GM12878 (cell line): ENCODE data around the gene USP12. TPM values are rescaled to one million over a fixed set of nuclear protein-coding genes. Genes with fewer than 3 reads are reported as not detected.

ENCODE experiments used
- ATAC-seq: fragments of 200-7000 bp; cut with Tn5 transposase; 3 replicates; pipeline ENCODE4 v1.9.1; 2020; ENCODE audit warnings: mild to moderate bottlenecking, moderate library complexity
- BruUV-seq: library from RNA; stranded (reverse); fragments of 400-500 nt; replicated peaks from 2 replicates; lab custom pipeline; 2021; lab: Mats Ljungman, UMichigan
- CTCF ChIA-PET: fragments of 300-600 bp; sonication (Branson Sonifier 250); formaldehyde crosslinking; extraction: SDS; loops from one replicate; lab custom pipeline; 2021; ENCODE audit warnings: inconsistent platforms; lab: Yijun Ruan, JAX
- POLR2A ChIA-PET: fragments of 350-600 bp; formaldehyde crosslinking; extraction: SDS; loops from one replicate; lab custom pipeline; 2021; ENCODE audit warnings: inconsistent platforms; lab: Charles Lee
- RAD21 ChIA-PET: fragments of 300-600 bp; sonication (Branson Sonifier 250); formaldehyde crosslinking; loops from one replicate; lab custom pipeline; 2023; ENCODE audit warnings: antibody characterized with exemption; ENCODE audit not compliant: unreplicated experiment; lab: Charles Lee
- SMC1A ChIA-PET: fragments of 300-600 bp; sonication (Branson Sonifier 250); formaldehyde crosslinking; loops from one replicate; lab custom pipeline; 2023; ENCODE audit not compliant: unreplicated experiment, uncharacterized antibody; lab: Charles Lee
- DNase-seq: peaks from one replicate; pipeline ENCODE4 v3.0.0-alpha.2; 2011; ENCODE audit warnings: low read depth, low spot score
- FAIRE-seq: peaks from 3 replicates; lab custom pipeline; 2011; peaks lifted over from hg19 to GRCh38; lab: Jason Lieb, UNC
- H2AFZ ChIP-seq: 2 replicates; pipeline ENCODE4 v1.6.0; 2011; ENCODE audit warnings: low read depth, low read length, control low read depth; ENCODE audit not compliant: control insufficient read depth
- H3K27ac ChIP-seq: 2 replicates; pipeline ENCODE4 v1.5.1; 2011; ENCODE audit warnings: control low read depth; ENCODE audit not compliant: control insufficient read depth, insufficient read depth
- H3K27me3 ChIP-seq, 2 experiments: replicated peaks in 1 of 2; 2 replicates each; pipeline versions ENCODE4 v1.6.0 to v1.6.1; 2011; ENCODE audit warnings: low read length in 1 of 2; ENCODE audit not compliant: control insufficient read depth in 2 of 2, insufficient read depth in 2 of 2
- H3K36me3 ChIP-seq, 2 experiments: 2 replicates each; pipeline ENCODE4 v1.5.1; 2011; ENCODE audit warnings: low read length in 1 of 2; ENCODE audit not compliant: control insufficient read depth in 2 of 2, insufficient read depth in 2 of 2
- H3K4me1 ChIP-seq: 2 replicates; pipeline ENCODE4 v1.6.1; 2011; ENCODE audit warnings: mild to moderate bottlenecking, low read length, moderate library complexity, mixed read lengths; ENCODE audit not compliant: control insufficient read depth, insufficient read depth
- H3K4me2 ChIP-seq: 2 replicates; pipeline ENCODE4 v1.6.0; 2011; ENCODE audit warnings: control low read depth; ENCODE audit not compliant: control insufficient read depth, insufficient read depth
- H3K4me3 ChIP-seq: fragments of 200-600 bp; sonication (generic); 2 replicates; pipeline ENCODE4 v1.5.1; 2016
- H3K79me2 ChIP-seq: 2 replicates; pipeline ENCODE4 v1.6.0; 2011; ENCODE audit warnings: low read length; ENCODE audit not compliant: control insufficient read depth, insufficient read depth
- H3K9ac ChIP-seq: 2 replicates; pipeline ENCODE4 v1.8.0; 2011; ENCODE audit warnings: low read length, control low read depth, mixed read lengths; ENCODE audit not compliant: control insufficient read depth, insufficient read depth
- H3K9me3 ChIP-seq: replicated peaks from 3 replicates; pipeline ENCODE4 v1.5.1; 2011; ENCODE audit warnings: mild to moderate bottlenecking, low read length; ENCODE audit not compliant: control insufficient read depth, insufficient read depth
- H4K20me1 ChIP-seq: 2 replicates; pipeline ENCODE4 v1.6.0; 2011; ENCODE audit not compliant: control insufficient read depth, insufficient read depth
- CHD2 ChIP-seq: IDR thresholded peaks from 2 replicates; pipeline ENCODE4 v1.6.1; 2011; ENCODE audit warnings: low read depth, low read length, improper control_type of control experiment, borderline replicate concordance
- EED ChIP-seq: sonication (generic); IDR thresholded peaks from 2 replicates; pipeline ENCODE4 v1.6.1; 2016; ENCODE audit warnings: antibody characterized with exemption, low read depth
- KDM1A ChIP-seq: fragments of 200-600 bp; sonication (generic); IDR thresholded peaks from 2 replicates; pipeline ENCODE4 v1.6.1; 2016; ENCODE audit warnings: borderline replicate concordance
- SKIL ChIP-seq: fragments of 450-650 bp; IDR thresholded peaks from 2 replicates; pipeline ENCODE4 v1.6.1; 2017; ENCODE audit warnings: mild to moderate bottlenecking, low read depth, inconsistent platforms; ENCODE audit not compliant: poor library complexity, severe bottlenecking
- ZBTB4 ChIP-seq: fragments of 450-650 bp; formaldehyde crosslinking; IDR thresholded peaks from 2 replicates; pipeline ENCODE4 v1.4.0; 2022; ENCODE audit warnings: mild to moderate bottlenecking, moderate library complexity
- WGBS: methylation state at CpG from one replicate; pipeline ENCODE4 v1.1.6; 2016; ENCODE audit warnings: low lambda C conversion rate; ENCODE audit not compliant: insufficient replicate concordance, insufficient coverage; ENCODE audit errors: missing lambda C conversion rate; 5-methylcytosine and 5-hydroxymethylcytosine counted together
- in situ Hi-C: fragments of 300-500 bp; cut with MboI; formaldehyde crosslinking; loops from 9 replicates; pipeline ENCODE4 v1.14.3; 2018; ENCODE audit warnings: mixed read lengths
- intact Hi-C: fragments of 100-400 bp; cut with micrococcal nuclease; formaldehyde crosslinking; loops from one replicate; pipeline ENCODE4 v1.14.2; 2022; ENCODE audit not compliant: unreplicated experiment
- polyA plus RNA-seq, 11 experiments: library from polyadenylated mRNA; depleted of rRNA in 4 of 11; unstranded in 6 of 11; stranded (reverse) in 5 of 11; fragments of >200 nt; fragmentation: Nextera tagmentation in 4 of 11; fragmentation: Illumina TruSeq in 1 of 11; extraction: Ambion mirVana in 4 of 11; extraction: Trizol in 1 of 11; gene quantifications; 1 replicate in 1 of 11; 2 replicates in 10 of 11; pipeline versions ENCODE4 v1.2.1 to v1.2.3, GENCODE V29; 2011 to 2016; ENCODE audit warnings: inconsistent platforms in 2 of 11, missing spikeins in 2 of 11, low read depth in 1 of 11
- total RNA-seq, 4 experiments: library from RNA; depleted of rRNA in 3 of 4; stranded (reverse); fragments of >200 nt in 3 of 4; fragmentation: Illumina TruSeq in 1 of 4; extraction: Trizol in 1 of 4; gene quantifications; 2 replicates each; pipeline versions ENCODE4 v1.2.1 to v1.2.3, GENCODE V29; 2013 to 2021
- TF ChIP-seq, protein P1 (sequence below): fragments of 450-650 bp; IDR thresholded peaks from 2 replicates; pipeline ENCODE4 v1.6.1; 2016; ENCODE audit warnings: mild to moderate bottlenecking
- TF ChIP-seq, protein P2 (sequence below): IDR thresholded peaks from 2 replicates; pipeline ENCODE4 v1.6.1; 2011; ENCODE audit warnings: borderline replicate concordance, low read depth, mild to moderate bottlenecking, moderate library complexity, mixed read lengths, low read length; ENCODE audit not compliant: insufficient read depth; ENCODE audit errors: extremely low read length
- TF ChIP-seq, protein P3 (sequence below): fragments of 450-650 bp; formaldehyde crosslinking; IDR thresholded peaks from 2 replicates; pipeline ENCODE4 v1.4.0; 2020; ENCODE audit warnings: mild to moderate bottlenecking, moderate library complexity

The USP12 gene
- total and polyA plus RNA-seq, 10 of the 15 experiments (the other 5 are each of a cell fraction or from before 2014, with no cell fraction given): 3.5 to 32.2 (median 24.6) TPM

- TF ChIP-seq ZBTB4 (CRISPR knock-in tag) (no peak), SKIL (no peak), CHD2 (no peak)
These were observed 17.6 kb upstream of the USP12 start (continued) for GRCh38 chr13:27189192-27189591.

DNA sequence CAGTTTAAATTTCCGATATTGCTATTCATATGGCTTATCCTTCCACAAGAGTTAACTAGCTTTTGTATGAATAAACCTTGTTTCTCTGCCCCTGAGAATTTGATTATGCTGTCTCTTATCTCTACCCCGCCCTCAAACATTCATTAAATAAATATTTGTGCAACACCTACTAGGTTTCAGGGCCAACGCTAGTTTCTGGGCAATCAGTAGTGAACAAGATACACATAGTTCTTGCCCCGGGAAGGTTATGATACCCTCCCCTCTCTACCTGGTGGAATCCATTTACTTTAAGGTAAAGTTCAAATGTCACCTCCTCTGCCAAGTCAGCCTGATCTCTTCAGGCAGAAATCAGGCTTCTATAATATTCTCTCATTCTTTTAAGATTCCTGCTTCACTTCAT lies 16.6 kb upstream of the USP12 start:
- RAD21 ChIA-PET: interaction anchor here (1.1 kb wide), 1 partner anchor 203 kb away, joined by 3 read pairs; no protein-coding TSS in a partner anchor
- DNase-seq: no peak
- Histone ChIP-seq H3K79me2 (no peaks in the 10 kb centered on the region), H3K9ac (no peak overlapping the region), H3K27me3 (no peaks in the 10 kb centered on the region; a peak in 1 of 4 replicates), H3K4me3 (no peak overlapping the region), H3K36me3 (no peaks in the 10 kb centered on the region), H4K20me1 (no peaks in the 10 kb centered on the region), H2AFZ (no peak overlapping the region), H3K9me3 (no peaks in the 10 kb centered on the region), H3K27ac (no peak overlapping the region), H3K4me1 (no peaks in the 10 kb centered on the region), H3K4me2 (no peak overlapping the region)
- no peak for ATAC-seq
- POLR2A ChIA-PET: no interaction called here
- SMC1A ChIA-PET: no interaction called here
- BruUV-seq: no TSS peak
- FAIRE-seq: no peak
- intact Hi-C loops: no loop called here
- WGBS: 75% methylated on average over 4 of the region's 4 CpGs
- CTCF ChIA-PET: interaction anchor here (1.0 kb wide), 1 partner anchor 52 kb away, joined by 3 read pairs; no protein-coding TSS in a partner anchor
- in situ Hi-C loops: no loop called here
- TF ChIP-seq, protein P1, sequence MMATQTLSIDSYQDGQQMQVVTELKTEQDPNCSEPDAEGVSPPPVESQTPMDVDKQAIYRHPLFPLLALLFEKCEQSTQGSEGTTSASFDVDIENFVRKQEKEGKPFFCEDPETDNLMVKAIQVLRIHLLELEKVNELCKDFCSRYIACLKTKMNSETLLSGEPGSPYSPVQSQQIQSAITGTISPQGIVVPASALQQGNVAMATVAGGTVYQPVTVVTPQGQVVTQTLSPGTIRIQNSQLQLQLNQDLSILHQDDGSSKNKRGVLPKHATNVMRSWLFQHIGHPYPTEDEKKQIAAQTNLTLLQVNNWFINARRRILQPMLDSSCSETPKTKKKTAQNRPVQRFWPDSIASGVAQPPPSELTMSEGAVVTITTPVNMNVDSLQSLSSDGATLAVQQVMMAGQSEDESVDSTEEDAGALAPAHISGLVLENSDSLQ: no peak
- TF ChIP-seq, protein P2, sequence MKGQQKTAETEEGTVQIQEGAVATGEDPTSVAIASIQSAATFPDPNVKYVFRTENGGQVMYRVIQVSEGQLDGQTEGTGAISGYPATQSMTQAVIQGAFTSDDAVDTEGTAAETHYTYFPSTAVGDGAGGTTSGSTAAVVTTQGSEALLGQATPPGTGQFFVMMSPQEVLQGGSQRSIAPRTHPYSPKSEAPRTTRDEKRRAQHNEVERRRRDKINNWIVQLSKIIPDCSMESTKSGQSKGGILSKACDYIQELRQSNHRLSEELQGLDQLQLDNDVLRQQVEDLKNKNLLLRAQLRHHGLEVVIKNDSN: no peak
- no peak for TF ChIP-seq KDM1A
- TF ChIP-seq, protein P3, sequence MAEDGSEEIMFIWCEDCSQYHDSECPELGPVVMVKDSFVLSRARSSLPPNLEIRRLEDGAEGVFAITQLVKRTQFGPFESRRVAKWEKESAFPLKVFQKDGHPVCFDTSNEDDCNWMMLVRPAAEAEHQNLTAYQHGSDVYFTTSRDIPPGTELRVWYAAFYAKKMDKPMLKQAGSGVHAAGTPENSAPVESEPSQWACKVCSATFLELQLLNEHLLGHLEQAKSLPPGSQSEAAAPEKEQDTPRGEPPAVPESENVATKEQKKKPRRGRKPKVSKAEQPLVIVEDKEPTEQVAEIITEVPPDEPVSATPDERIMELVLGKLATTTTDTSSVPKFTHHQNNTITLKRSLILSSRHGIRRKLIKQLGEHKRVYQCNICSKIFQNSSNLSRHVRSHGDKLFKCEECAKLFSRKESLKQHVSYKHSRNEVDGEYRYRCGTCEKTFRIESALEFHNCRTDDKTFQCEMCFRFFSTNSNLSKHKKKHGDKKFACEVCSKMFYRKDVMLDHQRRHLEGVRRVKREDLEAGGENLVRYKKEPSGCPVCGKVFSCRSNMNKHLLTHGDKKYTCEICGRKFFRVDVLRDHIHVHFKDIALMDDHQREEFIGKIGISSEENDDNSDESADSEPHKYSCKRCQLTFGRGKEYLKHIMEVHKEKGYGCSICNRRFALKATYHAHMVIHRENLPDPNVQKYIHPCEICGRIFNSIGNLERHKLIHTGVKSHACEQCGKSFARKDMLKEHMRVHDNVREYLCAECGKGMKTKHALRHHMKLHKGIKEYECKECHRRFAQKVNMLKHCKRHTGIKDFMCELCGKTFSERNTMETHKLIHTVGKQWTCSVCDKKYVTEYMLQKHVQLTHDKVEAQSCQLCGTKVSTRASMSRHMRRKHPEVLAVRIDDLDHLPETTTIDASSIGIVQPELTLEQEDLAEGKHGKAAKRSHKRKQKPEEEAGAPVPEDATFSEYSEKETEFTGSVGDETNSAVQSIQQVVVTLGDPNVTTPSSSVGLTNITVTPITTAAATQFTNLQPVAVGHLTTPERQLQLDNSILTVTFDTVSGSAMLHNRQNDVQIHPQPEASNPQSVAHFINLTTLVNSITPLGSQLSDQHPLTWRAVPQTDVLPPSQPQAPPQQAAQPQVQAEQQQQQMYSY (CRISPR knock-in tag): no peak
- TF ChIP-seq EED: no peak
